Astrocyte of the spinal cord (primary cell): ENCODE measurements around the gene FPR3.

Experiments used
- DNase-seq: peaks from one replicate; pipeline ENCODE4 v3.0.0; 2011; ENCODE audit warnings: low read depth, low spot score
- H3K4me3 ChIP-seq: 2 replicates; pipeline ENCODE4 v1.5.1; 2011; ENCODE audit warnings: low read depth, mild to moderate bottlenecking, low read length, moderate library complexity
- in situ Hi-C: cut with HindIII; loops from 2 replicates; pipeline ENCODE4 v1.10.0; 2017; ENCODE audit warnings: low sequenced_read_pairs
- TF ChIP-seq, protein P1 (sequence below): IDR thresholded peaks from 2 replicates; pipeline ENCODE4 v1.5.1; 2012; ENCODE audit warnings: low read depth, mild to moderate bottlenecking, low read length, inconsistent platforms

The FPR3 gene

GRCh38 chr19:51861870-51862622 is 67.1 kb downstream of the FPR3 start:
- in situ Hi-C loops: no loop called here
- no peak for DNase-seq
- H3K4me3 ChIP-seq: no peak overlapping the region
- TF ChIP-seq, protein P1, sequence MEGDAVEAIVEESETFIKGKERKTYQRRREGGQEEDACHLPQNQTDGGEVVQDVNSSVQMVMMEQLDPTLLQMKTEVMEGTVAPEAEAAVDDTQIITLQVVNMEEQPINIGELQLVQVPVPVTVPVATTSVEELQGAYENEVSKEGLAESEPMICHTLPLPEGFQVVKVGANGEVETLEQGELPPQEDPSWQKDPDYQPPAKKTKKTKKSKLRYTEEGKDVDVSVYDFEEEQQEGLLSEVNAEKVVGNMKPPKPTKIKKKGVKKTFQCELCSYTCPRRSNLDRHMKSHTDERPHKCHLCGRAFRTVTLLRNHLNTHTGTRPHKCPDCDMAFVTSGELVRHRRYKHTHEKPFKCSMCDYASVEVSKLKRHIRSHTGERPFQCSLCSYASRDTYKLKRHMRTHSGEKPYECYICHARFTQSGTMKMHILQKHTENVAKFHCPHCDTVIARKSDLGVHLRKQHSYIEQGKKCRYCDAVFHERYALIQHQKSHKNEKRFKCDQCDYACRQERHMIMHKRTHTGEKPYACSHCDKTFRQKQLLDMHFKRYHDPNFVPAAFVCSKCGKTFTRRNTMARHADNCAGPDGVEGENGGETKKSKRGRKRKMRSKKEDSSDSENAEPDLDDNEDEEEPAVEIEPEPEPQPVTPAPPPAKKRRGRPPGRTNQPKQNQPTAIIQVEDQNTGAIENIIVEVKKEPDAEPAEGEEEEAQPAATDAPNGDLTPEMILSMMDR: no peak

GRCh38 chr19:51873097-51873496 is 78.1 kb downstream of the FPR3 start:
- in situ Hi-C loops: no loop called here
- TF ChIP-seq, protein P1: no peak
- no peak for DNase-seq
- H3K4me3 ChIP-seq: no peak overlapping the region
